Measurements from ENCODE around the gene CELSR1.
A peak's percentile ranks its signal among the peaks of the same experiment; 100 is the strongest.
"Not testable (repeated sequence)": the region's sequence is repeated elsewhere in the genome, so short reads cannot be mapped to it uniquely, and the experiment has no call there.

CELSR1 gene

DNA sequence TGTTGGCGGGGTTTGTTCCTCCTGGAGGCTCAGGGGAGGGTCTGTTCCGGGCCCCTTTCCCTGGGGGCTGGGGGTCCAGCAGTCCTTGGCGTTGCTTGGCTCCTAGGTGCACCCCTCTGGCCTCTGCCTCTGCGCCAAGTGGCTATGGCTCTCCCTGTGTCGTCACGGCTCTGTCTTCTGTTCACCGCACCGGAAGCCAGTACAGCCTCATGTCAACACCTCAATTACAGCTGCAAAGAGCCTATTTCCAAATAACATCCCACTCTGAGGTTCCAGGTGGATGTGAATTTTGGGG lies 64.8 kb downstream of the CELSR1 start:
- ATAC-seq: no peak
- TF ChIP-seq, protein P1, sequence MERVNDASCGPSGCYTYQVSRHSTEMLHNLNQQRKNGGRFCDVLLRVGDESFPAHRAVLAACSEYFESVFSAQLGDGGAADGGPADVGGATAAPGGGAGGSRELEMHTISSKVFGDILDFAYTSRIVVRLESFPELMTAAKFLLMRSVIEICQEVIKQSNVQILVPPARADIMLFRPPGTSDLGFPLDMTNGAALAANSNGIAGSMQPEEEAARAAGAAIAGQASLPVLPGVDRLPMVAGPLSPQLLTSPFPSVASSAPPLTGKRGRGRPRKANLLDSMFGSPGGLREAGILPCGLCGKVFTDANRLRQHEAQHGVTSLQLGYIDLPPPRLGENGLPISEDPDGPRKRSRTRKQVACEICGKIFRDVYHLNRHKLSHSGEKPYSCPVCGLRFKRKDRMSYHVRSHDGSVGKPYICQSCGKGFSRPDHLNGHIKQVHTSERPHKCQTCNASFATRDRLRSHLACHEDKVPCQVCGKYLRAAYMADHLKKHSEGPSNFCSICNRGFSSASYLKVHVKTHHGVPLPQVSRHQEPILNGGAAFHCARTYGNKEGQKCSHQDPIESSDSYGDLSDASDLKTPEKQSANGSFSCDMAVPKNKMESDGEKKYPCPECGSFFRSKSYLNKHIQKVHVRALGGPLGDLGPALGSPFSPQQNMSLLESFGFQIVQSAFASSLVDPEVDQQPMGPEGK (CRISPR knock-in tag; IDR thresholded peaks at IDR 0.05; ENCODE audit: borderline replicate concordance): no peak
- TF ChIP-seq OSR1 (CRISPR knock-in tag; IDR thresholded peaks at IDR 0.05) (no peak), SNAI2 (CRISPR knock-in tag; IDR thresholded peaks at IDR 0.05) (no peak), ZNF70 (CRISPR knock-in tag; IDR thresholded peaks at IDR 0.05) (no peak), RARB (CRISPR knock-in tag; IDR thresholded peaks at IDR 0.05) (no peak), TCF4 (CRISPR knock-in tag; IDR thresholded peaks at IDR 0.05; ENCODE audit: borderline replicate concordance) (no peak), ESRRG (CRISPR knock-in tag; IDR thresholded peaks at IDR 0.05) (no peak), CSDC2 (CRISPR knock-in tag; IDR thresholded peaks at IDR 0.05) (no peak), ZNF8 (CRISPR knock-in tag; IDR thresholded peaks at IDR 0.05) (no peak), GLIS3 (CRISPR knock-in tag; IDR thresholded peaks at IDR 0.05) (no peak), ARNTL (CRISPR knock-in tag; IDR thresholded peaks at IDR 0.05; ENCODE audit: borderline replicate concordance, low read depth) (no peak), ZFP3 (CRISPR knock-in tag; IDR thresholded peaks at IDR 0.05) (no peak), ZFP30 (CRISPR knock-in tag; IDR thresholded peaks at IDR 0.05) (no peak), ZNF565 (CRISPR knock-in tag; conservative IDR thresholded peaks at IDR 0.05; ENCODE audit: low read depth) (no peak), TOX (CRISPR knock-in tag; IDR thresholded peaks at IDR 0.05; ENCODE audit: borderline replicate concordance) (no peak)
- TF ChIP-seq, protein P2, sequence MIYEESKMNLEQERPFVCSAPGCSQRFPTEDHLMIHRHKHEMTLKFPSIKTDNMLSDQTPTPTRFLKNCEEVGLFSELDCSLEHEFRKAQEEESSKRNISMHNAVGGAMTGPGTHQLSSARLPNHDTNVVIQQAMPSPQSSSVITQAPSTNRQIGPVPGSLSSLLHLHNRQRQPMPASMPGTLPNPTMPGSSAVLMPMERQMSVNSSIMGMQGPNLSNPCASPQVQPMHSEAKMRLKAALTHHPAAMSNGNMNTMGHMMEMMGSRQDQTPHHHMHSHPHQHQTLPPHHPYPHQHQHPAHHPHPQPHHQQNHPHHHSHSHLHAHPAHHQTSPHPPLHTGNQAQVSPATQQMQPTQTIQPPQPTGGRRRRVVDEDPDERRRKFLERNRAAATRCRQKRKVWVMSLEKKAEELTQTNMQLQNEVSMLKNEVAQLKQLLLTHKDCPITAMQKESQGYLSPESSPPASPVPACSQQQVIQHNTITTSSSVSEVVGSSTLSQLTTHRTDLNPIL (CRISPR knock-in tag; IDR thresholded peaks at IDR 0.05; ENCODE audit: low read depth): no peak
- TF ChIP-seq, protein P3, sequence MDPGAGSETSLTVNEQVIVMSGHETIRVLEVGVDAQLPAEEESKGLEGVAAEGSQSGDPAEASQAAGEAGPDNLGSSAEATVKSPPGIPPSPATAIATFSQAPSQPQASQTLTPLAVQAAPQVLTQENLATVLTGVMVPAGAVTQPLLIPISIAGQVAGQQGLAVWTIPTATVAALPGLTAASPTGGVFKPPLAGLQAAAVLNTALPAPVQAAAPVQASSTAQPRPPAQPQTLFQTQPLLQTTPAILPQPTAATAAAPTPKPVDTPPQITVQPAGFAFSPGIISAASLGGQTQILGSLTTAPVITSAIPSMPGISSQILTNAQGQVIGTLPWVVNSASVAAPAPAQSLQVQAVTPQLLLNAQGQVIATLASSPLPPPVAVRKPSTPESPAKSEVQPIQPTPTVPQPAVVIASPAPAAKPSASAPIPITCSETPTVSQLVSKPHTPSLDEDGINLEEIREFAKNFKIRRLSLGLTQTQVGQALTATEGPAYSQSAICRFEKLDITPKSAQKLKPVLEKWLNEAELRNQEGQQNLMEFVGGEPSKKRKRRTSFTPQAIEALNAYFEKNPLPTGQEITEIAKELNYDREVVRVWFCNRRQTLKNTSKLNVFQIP (CRISPR knock-in tag; IDR thresholded peaks at IDR 0.05; ENCODE audit: borderline replicate concordance, low read depth): no peak
- TF ChIP-seq, protein P4, sequence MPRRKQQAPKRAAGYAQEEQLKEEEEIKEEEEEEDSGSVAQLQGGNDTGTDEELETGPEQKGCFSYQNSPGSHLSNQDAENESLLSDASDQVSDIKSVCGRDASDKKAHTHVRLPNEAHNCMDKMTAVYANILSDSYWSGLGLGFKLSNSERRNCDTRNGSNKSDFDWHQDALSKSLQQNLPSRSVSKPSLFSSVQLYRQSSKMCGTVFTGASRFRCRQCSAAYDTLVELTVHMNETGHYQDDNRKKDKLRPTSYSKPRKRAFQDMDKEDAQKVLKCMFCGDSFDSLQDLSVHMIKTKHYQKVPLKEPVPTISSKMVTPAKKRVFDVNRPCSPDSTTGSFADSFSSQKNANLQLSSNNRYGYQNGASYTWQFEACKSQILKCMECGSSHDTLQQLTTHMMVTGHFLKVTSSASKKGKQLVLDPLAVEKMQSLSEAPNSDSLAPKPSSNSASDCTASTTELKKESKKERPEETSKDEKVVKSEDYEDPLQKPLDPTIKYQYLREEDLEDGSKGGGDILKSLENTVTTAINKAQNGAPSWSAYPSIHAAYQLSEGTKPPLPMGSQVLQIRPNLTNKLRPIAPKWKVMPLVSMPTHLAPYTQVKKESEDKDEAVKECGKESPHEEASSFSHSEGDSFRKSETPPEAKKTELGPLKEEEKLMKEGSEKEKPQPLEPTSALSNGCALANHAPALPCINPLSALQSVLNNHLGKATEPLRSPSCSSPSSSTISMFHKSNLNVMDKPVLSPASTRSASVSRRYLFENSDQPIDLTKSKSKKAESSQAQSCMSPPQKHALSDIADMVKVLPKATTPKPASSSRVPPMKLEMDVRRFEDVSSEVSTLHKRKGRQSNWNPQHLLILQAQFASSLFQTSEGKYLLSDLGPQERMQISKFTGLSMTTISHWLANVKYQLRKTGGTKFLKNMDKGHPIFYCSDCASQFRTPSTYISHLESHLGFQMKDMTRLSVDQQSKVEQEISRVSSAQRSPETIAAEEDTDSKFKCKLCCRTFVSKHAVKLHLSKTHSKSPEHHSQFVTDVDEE (CRISPR knock-in tag; IDR thresholded peaks at IDR 0.05): no peak

DNA sequence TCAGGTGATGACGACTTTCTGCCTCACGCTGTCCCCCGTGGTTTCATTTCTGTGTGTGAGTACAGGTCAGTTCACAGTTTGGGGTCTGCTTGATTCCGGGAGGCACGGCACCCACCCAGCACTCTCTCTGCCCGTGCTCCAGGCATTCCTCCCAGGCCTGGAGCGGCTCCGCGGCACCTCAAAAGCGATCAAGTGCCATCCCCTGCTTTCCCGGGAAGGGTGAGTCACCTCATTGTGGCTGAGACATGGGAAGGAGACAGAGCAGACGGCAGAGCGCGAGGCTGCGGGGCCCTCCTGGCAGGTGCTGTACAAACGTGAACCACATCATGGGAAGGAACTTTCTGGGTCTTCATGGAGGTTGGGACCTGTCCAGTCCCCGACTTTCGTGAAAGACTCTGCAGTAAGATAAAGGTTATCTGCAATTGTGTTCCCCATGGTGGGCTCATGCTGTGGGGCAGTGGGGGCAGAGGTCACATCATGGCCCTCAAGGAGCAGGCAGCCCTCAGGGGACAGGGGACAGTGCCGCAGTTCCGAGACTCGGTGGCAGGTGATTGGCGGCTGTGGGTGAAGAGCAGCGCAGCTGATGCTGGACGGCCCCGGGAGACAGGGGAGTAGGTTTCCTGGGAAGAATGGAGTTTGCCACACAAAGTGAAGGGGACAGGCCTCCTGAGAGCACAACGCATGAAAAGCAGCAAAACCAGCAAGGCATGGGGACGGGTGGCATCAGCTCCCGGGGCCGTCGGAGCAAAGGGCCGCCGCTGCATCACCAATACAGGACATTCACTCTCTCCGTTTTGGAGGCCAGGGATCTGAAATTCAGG lies 65.3 kb downstream of the CELSR1 start:
- TF ChIP-seq GLIS3 (CRISPR knock-in tag; IDR thresholded peaks at IDR 0.05): no peak
- no peak for TF ChIP-seq RARB (CRISPR knock-in tag; IDR thresholded peaks at IDR 0.05)
- TF ChIP-seq TOX (CRISPR knock-in tag; IDR thresholded peaks at IDR 0.05; ENCODE audit: borderline replicate concordance): no peak
- peak; percentile 69 for ATAC-seq

DNA sequence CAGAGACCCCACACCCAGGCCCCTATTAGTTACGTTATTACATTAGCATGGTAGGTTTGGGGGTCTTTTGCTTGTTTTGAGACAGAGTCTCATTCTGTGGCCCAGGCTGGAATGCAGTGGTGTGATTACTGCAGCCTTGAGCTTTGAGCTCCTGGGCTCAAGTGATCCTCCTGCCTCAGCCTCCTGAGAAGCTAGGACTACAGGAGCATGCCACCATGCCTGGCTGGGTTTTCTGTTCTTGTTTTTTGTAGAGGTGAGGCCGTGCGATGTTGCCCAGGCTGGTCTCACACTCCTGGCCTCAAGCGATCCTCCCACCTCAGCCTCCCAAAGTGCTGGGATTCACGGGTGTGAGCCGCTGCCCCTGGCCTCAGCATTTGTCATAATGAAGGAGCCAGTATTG lies 66.1 kb downstream of the CELSR1 start:
- not testable (repeated sequence) for ATAC-seq

DNA sequence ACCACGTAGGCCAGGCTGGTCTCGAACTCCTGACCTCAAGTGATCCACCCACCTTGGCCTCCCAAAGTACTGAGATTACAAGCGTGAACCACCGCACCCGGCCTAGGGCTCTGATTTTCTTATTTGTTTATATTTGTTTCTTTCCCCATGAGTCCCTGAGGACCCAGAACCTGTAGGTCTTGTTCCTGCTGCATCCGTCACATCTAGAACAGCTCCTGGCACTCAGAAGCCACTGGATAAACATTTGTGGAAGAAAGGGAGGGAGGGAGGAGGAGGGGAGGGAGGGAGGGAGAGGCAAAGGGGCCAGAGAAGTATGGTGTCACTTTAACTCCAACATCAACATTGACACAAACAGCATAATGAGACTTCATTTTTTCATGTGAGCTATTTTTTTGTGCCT lies 67.7 kb downstream of the CELSR1 start:
- no peak for ATAC-seq
- TF ChIP-seq ZNF8 (CRISPR knock-in tag; IDR thresholded peaks at IDR 0.05) (no peak), RARB (CRISPR knock-in tag; IDR thresholded peaks at IDR 0.05) (no peak), TOX (CRISPR knock-in tag; IDR thresholded peaks at IDR 0.05; ENCODE audit: borderline replicate concordance) (no peak), BACH2 (CRISPR knock-in tag; IDR thresholded peaks at IDR 0.05; ENCODE audit: borderline replicate concordance) (no peak)
- TF ChIP-seq, protein P2 (CRISPR knock-in tag; IDR thresholded peaks at IDR 0.05; ENCODE audit: low read depth): no peak
